K562 (cell line): ENCODE results near the gene NCOR2. TPM values are rescaled to one million over a fixed set of nuclear protein-coding genes. Genes with fewer than 3 reads are reported as not detected.

ENCODE experiments used
- CBX5 ChIP-seq: IDR thresholded peaks from 2 replicates; pipeline ENCODE4 v1.6.1; 2014; ENCODE audit warnings: low read depth, borderline replicate concordance
- COPS2 ChIP-seq: fragments of 450-650 bp; conservative IDR thresholded peaks from 2 replicates; pipeline ENCODE4 v1.6.1; 2016; ENCODE audit warnings: mild to moderate bottlenecking, moderate library complexity
- EP300 ChIP-seq: IDR thresholded peaks from 2 replicates; pipeline ENCODE4 v1.6.1; 2012; ENCODE audit warnings: low read length, improper control_type of control experiment
- GATAD2B ChIP-seq: fragments of 450-650 bp; IDR thresholded peaks from 2 replicates; pipeline ENCODE4 v1.6.1; 2017; ENCODE audit warnings: mild to moderate bottlenecking, borderline replicate concordance
- L3MBTL2 ChIP-seq: fragments of 450-650 bp; IDR thresholded peaks from 2 replicates; pipeline ENCODE4 v1.6.1; 2016; ENCODE audit warnings: mild to moderate bottlenecking, moderate library complexity
- LCOR ChIP-seq: sonication (generic); formaldehyde crosslinking; IDR thresholded peaks from 2 replicates; pipeline ENCODE4 v1.8.0; 2022; ENCODE audit warnings: mild to moderate bottlenecking, missing genetic modification reagents
- MAZ ChIP-seq, 2 experiments: fragments of 450-650 bp in 1 of 2; sonication (generic) in 1 of 2; formaldehyde crosslinking; IDR thresholded peaks in 1 of 2; conservative IDR thresholded peaks in 1 of 2; 2 replicates each; pipeline versions ENCODE4 v1.4.0 to v1.5.0; 2020; ENCODE audit warnings: mild to moderate bottlenecking in 1 of 2, missing genetic modification reagents in 1 of 2
- NFE2 ChIP-seq: IDR thresholded peaks from 2 replicates; pipeline ENCODE4 v1.6.1; 2014; ENCODE audit warnings: antibody characterized with exemption, low read depth
- POU5F1 ChIP-seq: fragments of 150-350 bp; IDR thresholded peaks from 2 replicates; pipeline ENCODE4 v1.6.1; 2014; ENCODE audit warnings: borderline replicate concordance, low read length, low read depth, mild to moderate bottlenecking; ENCODE audit not compliant: partially characterized antibody
- PRMT5 ChIP-seq: sonication (generic); formaldehyde crosslinking; IDR thresholded peaks from 2 replicates; pipeline ENCODE4 v1.5.0; 2020; ENCODE audit warnings: missing genetic modification reagents
- SRSF1 ChIP-seq: fragments of 200-400 bp; formaldehyde crosslinking; IDR thresholded peaks from 2 replicates; pipeline ENCODE4 v1.6.1; 2017; ENCODE audit warnings: mild to moderate bottlenecking, low read depth, low read length, moderate library complexity
- SRSF3 ChIP-seq: fragments of 200-400 bp; formaldehyde crosslinking; IDR thresholded peaks from 2 replicates; pipeline ENCODE4 v1.6.1; 2016; ENCODE audit warnings: mild to moderate bottlenecking, low read length, moderate library complexity; ENCODE audit not compliant: insufficient read depth
- TARDBP ChIP-seq: fragments of 450-650 bp; IDR thresholded peaks from 2 replicates; pipeline ENCODE4 v1.6.1; 2016
- TOE1 ChIP-seq, 2 experiments: fragments of 450-650 bp in 1 of 2; sonication (generic) in 1 of 2; formaldehyde crosslinking in 1 of 2; IDR thresholded peaks; 2 replicates each; pipeline versions ENCODE4 v1.7.1 to v1.8.0; 2016 to 2022; ENCODE audit warnings: borderline replicate concordance in 2 of 2, mild to moderate bottlenecking in 2 of 2, antibody characterized with exemption in 1 of 2, inconsistent platforms in 1 of 2, low read depth in 1 of 2, missing genetic modification reagents in 1 of 2, moderate library complexity in 1 of 2
- ZNF165 ChIP-seq: fragments of 250-450 bp; sonication (Bioruptor Pico); IDR thresholded peaks from 2 replicates; pipeline ENCODE4 v1.4.0; 2020; ENCODE audit warnings: borderline replicate concordance
- polyA plus RNA-seq, 8 experiments: library from polyadenylated mRNA; depleted of rRNA in 4 of 8; stranded (reverse) in 5 of 8; unstranded in 3 of 8; fragments of >200 nt; fragmentation: Nextera tagmentation in 2 of 8; fragmentation: Illumina TruSeq in 1 of 8; extraction: Ambion mirVana in 2 of 8; extraction: Trizol in 1 of 8; gene quantifications; 2 replicates each; pipeline versions ENCODE4 v1.2.1 to v1.2.3, GENCODE V29; 2011 to 2014; ENCODE audit warnings: inconsistent platforms in 1 of 8, missing spikeins in 1 of 8
- total RNA-seq, 7 experiments: library from RNA; depleted of rRNA in 6 of 7; stranded (reverse); fragments of >200 nt in 6 of 7; fragmentation: Illumina TruSeq in 2 of 7; extraction: Trizol in 2 of 7; gene quantifications; 2 replicates each; pipeline versions ENCODE4 v1.2.1 to v1.2.3, GENCODE V29; 2011 to 2021; ENCODE audit warnings: low replicate concordance in 1 of 7
- TF ChIP-seq, protein P1 (sequence below): sonication (generic); formaldehyde crosslinking; IDR thresholded peaks from 2 replicates; pipeline ENCODE4 v1.5.0; 2020; ENCODE audit warnings: missing genetic modification reagents
- TF ChIP-seq, protein P2 (sequence below): fragments of 200-800 bp; sonication (Bioruptor generic); IDR thresholded peaks from 2 replicates; pipeline ENCODE4 v1.6.1; 2017; ENCODE audit warnings: missing genetic modification characterization, missing compliant biosample characterization
- TF ChIP-seq, protein P3 (sequence below): fragments of 450-650 bp; IDR thresholded peaks from 2 replicates; pipeline ENCODE4 v1.6.1; 2016; ENCODE audit warnings: antibody characterized with exemption
- TF ChIP-seq, protein P4 (sequence below), 2 experiments: fragments of 450-650 bp in 1 of 2; IDR thresholded peaks; 2 replicates each; pipeline ENCODE4 v1.6.1; 2011 to 2017; ENCODE audit warnings: low read depth in 2 of 2, antibody characterized with exemption in 1 of 2, borderline replicate concordance in 1 of 2, low read length in 1 of 2, mild to moderate bottlenecking in 1 of 2, mixed read lengths in 1 of 2; ENCODE audit not compliant: control insufficient read depth in 1 of 2

The NCOR2 gene
- total and polyA plus RNA-seq, 9 of the 15 experiments (the other 6 are each of a cell fraction or from before 2014, with no cell fraction given): 0.18 to 126 (median 8.4) TPM

DNA sequence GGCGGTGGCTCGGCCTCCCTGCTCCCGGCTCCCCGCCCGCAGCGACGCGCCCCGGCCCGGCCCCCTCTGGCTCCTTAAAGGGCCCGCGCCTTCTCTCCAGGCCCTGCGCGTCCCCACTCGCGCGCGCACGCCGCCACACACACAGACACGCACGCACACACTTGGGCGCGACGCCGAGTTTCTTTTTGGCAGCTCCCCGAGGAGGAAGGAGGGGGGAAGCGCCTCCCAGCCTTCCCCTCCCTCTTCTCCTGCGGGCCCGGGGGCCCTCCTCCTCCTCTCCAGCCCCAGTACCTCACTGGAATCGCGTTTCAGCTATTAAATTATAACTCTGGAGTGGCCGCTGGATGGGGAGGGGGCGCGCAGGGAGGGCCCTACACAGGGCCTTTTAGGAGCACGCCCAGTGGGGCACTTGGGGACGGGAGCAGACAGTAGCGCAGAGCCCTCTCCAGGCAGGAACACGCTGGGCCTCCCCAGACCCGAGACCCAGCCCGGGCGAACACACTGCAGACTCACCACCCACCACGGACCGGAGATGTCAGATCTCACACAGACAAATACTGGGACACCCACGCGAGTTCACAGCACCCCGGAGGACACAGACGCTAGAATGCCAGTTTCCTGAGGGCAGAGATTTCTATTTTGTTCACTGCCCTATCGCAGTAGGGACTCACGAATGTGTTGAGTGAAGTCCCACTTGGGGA lies 411 bp upstream of the NCOR2 start (continued):
- TF ChIP-seq, protein P1, sequence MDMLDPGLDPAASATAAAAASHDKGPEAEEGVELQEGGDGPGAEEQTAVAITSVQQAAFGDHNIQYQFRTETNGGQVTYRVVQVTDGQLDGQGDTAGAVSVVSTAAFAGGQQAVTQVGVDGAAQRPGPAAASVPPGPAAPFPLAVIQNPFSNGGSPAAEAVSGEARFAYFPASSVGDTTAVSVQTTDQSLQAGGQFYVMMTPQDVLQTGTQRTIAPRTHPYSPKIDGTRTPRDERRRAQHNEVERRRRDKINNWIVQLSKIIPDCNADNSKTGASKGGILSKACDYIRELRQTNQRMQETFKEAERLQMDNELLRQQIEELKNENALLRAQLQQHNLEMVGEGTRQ: no peak
- TF ChIP-seq, protein P2, sequence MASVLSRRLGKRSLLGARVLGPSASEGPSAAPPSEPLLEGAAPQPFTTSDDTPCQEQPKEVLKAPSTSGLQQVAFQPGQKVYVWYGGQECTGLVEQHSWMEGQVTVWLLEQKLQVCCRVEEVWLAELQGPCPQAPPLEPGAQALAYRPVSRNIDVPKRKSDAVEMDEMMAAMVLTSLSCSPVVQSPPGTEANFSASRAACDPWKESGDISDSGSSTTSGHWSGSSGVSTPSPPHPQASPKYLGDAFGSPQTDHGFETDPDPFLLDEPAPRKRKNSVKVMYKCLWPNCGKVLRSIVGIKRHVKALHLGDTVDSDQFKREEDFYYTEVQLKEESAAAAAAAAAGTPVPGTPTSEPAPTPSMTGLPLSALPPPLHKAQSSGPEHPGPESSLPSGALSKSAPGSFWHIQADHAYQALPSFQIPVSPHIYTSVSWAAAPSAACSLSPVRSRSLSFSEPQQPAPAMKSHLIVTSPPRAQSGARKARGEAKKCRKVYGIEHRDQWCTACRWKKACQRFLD (CRISPR knock-in tag): peak; percentile 54; the same call in 1 of the 2 replicates
- TF ChIP-seq TARDBP: peak; percentile 62; the same call in 1 of the 2 replicates
- TF ChIP-seq TOE1 (IDR thresholded peaks at IDR 0.05; ENCODE audit: borderline replicate concordance): peak; percentile 88
- TF ChIP-seq TOE1 (CRISPR knock-in tag; IDR thresholded peaks at IDR 0.05; ENCODE audit: borderline replicate concordance, low read depth): no peak
- TF ChIP-seq L3MBTL2: peak; percentile 47
- TF ChIP-seq SRSF3: no peak
- TF ChIP-seq, protein P3, sequence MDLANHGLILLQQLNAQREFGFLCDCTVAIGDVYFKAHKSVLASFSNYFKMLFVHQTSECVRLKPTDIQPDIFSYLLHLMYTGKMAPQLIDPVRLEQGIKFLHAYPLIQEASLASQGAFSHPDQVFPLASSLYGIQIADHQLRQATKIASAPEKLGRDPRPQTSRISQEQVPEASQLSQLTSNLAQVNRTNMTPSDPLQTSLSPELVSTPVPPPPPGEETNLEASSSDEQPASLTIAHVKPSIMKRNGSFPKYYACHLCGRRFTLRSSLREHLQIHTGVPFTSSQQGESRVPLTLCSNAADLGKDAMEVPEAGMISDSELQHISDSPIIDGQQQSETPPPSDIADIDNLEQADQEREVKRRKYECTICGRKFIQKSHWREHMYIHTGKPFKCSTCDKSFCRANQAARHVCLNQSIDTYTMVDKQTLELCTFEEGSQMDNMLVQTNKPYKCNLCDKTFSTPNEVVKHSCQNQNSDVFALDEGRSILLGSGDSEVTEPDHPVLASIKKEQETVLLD: no peak; the same call in 1 of the 2 replicates
- peak; percentile 64; the same call in 1 of the 2 replicates for TF ChIP-seq LCOR
- TF ChIP-seq MAZ (CRISPR knock-in tag; conservative IDR thresholded peaks at IDR 0.05 in 1 of 2, IDR thresholded peaks at IDR 0.05 in 1 of 2): peak; percentile 83 to 93
- TF ChIP-seq, protein P4, sequence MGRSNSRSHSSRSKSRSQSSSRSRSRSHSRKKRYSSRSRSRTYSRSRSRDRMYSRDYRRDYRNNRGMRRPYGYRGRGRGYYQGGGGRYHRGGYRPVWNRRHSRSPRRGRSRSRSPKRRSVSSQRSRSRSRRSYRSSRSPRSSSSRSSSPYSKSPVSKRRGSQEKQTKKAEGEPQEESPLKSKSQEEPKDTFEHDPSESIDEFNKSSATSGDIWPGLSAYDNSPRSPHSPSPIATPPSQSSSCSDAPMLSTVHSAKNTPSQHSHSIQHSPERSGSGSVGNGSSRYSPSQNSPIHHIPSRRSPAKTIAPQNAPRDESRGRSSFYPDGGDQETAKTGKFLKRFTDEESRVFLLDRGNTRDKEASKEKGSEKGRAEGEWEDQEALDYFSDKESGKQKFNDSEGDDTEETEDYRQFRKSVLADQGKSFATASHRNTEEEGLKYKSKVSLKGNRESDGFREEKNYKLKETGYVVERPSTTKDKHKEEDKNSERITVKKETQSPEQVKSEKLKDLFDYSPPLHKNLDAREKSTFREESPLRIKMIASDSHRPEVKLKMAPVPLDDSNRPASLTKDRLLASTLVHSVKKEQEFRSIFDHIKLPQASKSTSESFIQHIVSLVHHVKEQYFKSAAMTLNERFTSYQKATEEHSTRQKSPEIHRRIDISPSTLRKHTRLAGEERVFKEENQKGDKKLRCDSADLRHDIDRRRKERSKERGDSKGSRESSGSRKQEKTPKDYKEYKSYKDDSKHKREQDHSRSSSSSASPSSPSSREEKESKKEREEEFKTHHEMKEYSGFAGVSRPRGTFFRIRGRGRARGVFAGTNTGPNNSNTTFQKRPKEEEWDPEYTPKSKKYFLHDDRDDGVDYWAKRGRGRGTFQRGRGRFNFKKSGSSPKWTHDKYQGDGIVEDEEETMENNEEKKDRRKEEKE (IDR thresholded peaks at IDR 0.05; ENCODE audit: borderline replicate concordance in 1 of 2, control insufficient read depth in 1 of 2, low read depth in 2 of 2, low read length in 1 of 2): no peak
- no peak for TF ChIP-seq POU5F1
- no peak for TF ChIP-seq NFE2
- 0 out of 2 replicates have a peak, but pooled peaks have one; percentile 5 for TF ChIP-seq GATAD2B
- TF ChIP-seq ZNF165 (CRISPR knock-in tag): no peak
- TF ChIP-seq CBX5: no peak
- TF ChIP-seq PRMT5 (CRISPR knock-in tag): no peak
- no peak for TF ChIP-seq EP300
- no peak for TF ChIP-seq COPS2
- no peak for TF ChIP-seq SRSF1
